HG03432 (cell line): ENCODE measurements around the gene LILRB1.
"Not testable (repeated sequence)": the region's sequence is repeated elsewhere in the genome, so short reads cannot be mapped to it uniquely, and the experiment has no call there.

Source experiments
- ATAC-seq: cut with Tn5 transposase; IDR thresholded peaks from one replicate; pipeline ENCODE4 v1.9.1; 2021; ENCODE audit warnings: mild to moderate bottlenecking, moderate library complexity; ENCODE audit not compliant: unreplicated experiment

Gene LILRB1

GRCh38 chr19:54624234-54624633, 6.0 kb upstream of the LILRB1 start:
- ATAC-seq = peak; percentile 22

DNA sequence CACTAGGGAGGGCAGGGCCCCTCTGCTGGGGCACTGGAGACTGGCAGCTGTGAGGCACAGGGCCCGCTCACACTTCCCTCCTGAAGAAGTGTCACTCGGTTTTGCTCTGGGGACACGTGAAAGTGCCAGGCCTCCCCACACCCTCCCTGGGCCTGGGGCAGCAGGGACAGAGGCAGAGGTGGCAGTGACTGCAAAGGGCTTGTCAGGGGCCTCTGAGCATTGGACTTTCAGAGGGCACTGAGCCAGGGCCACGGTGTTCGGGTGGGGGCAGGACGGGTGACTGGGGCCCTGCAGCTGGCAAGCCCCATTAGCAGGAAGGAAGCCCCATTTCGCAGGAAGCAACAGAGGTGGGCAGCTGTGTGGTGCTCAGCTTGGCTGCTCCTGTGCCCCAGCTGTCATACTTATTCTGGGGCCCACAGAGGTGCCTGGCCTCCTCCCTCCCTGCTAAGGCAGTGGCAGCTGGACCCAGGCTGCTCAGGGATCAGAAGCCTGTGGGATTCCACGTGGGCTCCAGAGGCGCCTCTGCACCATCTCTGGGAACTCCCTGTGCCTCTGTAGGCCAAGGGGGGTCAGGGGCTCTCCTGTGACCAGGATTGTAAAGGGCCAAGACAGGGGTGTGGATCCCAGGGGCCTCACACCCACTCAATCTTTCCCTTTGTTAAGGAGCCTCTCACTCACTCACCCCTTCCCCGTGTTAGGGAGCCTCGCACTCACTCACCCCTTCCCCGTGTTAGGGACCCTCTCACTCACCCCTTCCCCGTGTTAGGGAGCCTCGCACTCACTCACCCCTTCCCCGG, 5.2 kb upstream of the LILRB1 start:
- peak; percentile 46 for ATAC-seq

GRCh38 chr19:54626757-54627156, 3.5 kb upstream of the LILRB1 start:
- no peak for ATAC-seq

GRCh38 chr19:54627912-54628311, 2.4 kb upstream of the LILRB1 start:
- ATAC-seq = not testable (repeated sequence)

- no peak for ATAC-seq
Measured at GRCh38 chr19:54630782-54631181, 498 bp downstream of the LILRB1 start.

DNA sequence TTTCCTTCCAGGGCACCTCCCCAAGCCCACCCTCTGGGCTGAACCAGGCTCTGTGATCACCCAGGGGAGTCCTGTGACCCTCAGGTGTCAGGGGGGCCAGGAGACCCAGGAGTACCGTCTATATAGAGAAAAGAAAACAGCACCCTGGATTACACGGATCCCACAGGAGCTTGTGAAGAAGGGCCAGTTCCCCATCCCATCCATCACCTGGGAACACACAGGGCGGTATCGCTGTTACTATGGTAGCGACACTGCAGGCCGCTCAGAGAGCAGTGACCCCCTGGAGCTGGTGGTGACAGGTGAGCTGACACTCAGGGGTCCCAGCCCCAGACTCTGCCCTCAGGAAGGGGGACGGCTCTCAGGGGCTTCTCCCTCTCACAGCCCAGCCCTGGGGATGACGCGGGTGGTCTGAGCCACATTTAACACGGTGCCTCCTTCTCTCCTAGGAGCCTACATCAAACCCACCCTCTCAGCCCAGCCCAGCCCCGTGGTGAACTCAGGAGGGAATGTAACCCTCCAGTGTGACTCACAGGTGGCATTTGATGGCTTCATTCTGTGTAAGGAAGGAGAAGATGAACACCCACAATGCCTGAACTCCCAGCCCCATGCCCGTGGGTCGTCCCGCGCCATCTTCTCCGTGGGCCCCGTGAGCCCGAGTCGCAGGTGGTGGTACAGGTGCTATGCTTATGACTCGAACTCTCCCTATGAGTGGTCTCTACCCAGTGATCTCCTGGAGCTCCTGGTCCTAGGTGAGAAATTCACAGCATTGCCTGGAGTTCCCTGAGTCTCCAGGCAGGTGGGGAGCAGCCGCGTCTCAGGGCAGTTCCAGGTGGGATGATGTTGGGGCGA, 1.4 kb downstream of the LILRB1 start:
- ATAC-seq = not testable (repeated sequence)

- ATAC-seq = not testable (repeated sequence)
Measured at GRCh38 chr19:54632517-54632916, 2.2 kb downstream of the LILRB1 start.

- no peak for ATAC-seq
Measured at GRCh38 chr19:54633401-54633800, 3.1 kb downstream of the LILRB1 start.

- not testable (repeated sequence) for ATAC-seq
Measured at GRCh38 chr19:54636081-54636480, 5.8 kb downstream of the LILRB1 start.

GRCh38 chr19:54638683-54639082, 8.4 kb downstream of the LILRB1 start:
- no peak for ATAC-seq

- not testable (repeated sequence) for ATAC-seq
Measured at GRCh38 chr19:54642953-54643352, 12.7 kb downstream of the LILRB1 start.

- ATAC-seq = not testable (repeated sequence)
Measured at GRCh38 chr19:54643583-54643982, 13.3 kb downstream of the LILRB1 start.

- no peak for ATAC-seq
Measured at GRCh38 chr19:54644056-54644455, 13.8 kb downstream of the LILRB1 start.

DNA sequence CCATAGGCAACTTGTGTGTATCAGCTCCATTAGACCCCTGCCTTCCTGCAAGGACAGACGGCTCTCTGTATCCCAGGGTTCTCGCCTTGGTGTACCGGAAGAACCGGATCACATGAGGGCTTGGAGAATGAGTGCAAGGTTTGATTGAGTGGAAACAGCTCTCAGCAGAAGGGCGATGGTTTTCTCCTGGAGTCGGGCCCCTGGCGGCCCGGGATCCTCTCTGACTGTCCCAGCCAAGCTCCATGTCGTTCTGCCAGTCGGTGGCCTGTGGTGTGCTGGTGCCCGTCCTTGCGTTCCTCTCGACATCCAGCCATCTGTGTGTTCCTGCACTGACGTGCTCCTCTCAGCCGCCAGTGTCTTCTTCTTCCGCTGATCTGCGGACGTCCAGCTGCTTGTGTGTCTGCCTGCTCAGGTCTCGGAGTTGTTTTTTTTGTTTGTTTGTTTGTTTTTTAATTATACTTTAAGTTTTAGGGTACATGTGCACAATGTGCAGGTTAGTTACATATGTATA, 16.1 kb downstream of the LILRB1 start:
- ATAC-seq = no peak

GRCh38 chr19:54648129-54648528, 17.8 kb downstream of the LILRB1 start:
- no peak for ATAC-seq

DNA sequence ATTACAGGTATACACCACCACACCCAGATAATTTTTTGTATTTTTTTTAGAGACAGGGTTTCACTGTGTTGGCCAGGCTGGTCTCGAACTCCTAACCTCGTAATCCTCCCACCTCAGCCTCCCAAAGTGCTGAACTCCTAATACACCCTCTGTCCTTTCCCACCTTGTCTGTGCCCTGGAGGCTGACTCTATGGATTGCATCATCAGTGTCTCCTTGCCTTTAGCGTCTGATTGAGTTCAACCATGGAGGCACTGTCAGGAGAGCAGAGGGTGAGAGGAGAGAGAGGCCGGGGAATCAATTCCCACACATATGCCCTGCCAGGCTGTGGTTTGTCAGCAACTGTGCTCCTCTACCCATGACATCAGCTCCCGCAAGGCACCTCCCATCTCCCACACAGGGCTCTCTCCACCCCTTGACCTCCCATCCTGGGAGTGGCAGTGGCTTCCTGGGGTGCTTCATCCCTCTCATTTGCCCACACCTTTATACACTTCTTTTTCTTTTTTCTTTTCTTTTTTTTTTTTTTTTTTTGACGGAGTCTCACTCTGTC, 19.9 kb downstream of the LILRB1 start:
- no peak for ATAC-seq

DNA sequence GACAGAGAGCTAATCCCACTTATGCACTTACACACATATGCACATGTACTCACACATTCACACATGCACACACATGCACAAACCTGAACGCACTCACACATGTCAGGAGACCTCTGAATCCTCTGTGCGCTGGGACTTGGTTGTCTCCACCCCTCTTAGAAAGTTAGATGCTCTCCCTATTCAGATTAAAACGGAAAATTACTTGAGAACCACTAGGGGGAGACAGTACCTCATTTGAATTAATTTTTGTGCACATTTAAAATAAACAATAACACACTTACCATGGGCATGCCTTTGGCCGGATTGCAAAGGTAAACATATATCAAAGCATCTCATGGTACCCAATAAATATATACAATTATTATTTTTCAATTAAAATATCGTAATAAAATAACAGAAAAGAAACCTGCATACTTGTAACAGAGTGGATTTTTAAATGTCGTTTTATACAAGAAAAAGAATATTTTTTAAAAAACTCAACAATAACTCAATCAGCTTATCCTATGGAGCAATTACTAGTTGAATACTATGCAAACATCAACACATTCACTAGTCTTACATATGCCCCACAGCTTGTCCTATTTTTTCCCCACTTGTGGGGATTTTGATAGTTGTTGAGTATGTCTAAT, 23.0 kb downstream of the LILRB1 start:
- ATAC-seq = no peak

GRCh38 chr19:54654447-54655321, 24.4 kb downstream of the LILRB1 start:
- ATAC-seq = no peak

- ATAC-seq = no peak
Measured at GRCh38 chr19:54659300-54659699, 29.0 kb downstream of the LILRB1 start.

- ATAC-seq = no peak
Measured at GRCh38 chr19:54660306-54660705, 30.0 kb downstream of the LILRB1 start.
